GM19239 (cell line): Measurements from ENCODE around the gene TBX10.
"Not testable (repeated sequence)": the region's sequence is repeated elsewhere in the genome, so short reads cannot be mapped to it uniquely, and the experiment has no call there.

Experiments used
- DNase-seq: peaks from one replicate; pipeline ENCODE4 v3.0.0; 2011; ENCODE audit warnings: low spot score; ENCODE audit not compliant: insufficient read length
- FAIRE-seq: peaks from 2 replicates; lab custom pipeline; 2011; peaks lifted over from hg19 to GRCh38; lab: Jason Lieb, UNC

TBX10 gene

GRCh38 chr11:67639438-67639859 is at the start of gene TBX10:
TSS of gene TBX10 (minus strand) at chr11:67639763. CDS start at chr11:67639472, 291 bp downstream.
- FAIRE-seq (no peak), DNase-seq (no peak)

- FAIRE-seq (no peak), DNase-seq (no peak)
Measured at GRCh38 chr11:67689178-67689577, 49.6 kb upstream of the TBX10 start.

DNA sequence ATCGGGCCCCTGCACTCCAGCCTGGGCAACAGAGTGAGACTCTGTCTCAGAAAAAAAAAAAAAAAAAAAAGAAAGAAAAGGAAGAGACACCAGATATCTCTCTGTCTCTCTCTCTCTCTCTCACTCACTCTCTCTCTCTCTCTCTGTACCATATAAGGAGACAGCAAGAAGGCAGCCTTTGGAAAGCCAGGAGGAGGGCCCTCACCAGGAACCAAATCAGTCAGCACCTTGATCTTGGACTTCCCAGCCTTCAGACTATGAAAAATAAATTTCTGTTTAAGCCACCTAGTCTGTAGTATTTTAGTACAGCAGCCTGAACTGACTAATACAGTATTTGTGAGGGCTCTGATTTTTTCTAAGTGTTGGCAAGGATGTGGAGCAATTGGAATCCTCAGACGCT is 48.4 kb upstream of the TBX10 start:
- DNase-seq (no peak), FAIRE-seq (no peak)

DNA sequence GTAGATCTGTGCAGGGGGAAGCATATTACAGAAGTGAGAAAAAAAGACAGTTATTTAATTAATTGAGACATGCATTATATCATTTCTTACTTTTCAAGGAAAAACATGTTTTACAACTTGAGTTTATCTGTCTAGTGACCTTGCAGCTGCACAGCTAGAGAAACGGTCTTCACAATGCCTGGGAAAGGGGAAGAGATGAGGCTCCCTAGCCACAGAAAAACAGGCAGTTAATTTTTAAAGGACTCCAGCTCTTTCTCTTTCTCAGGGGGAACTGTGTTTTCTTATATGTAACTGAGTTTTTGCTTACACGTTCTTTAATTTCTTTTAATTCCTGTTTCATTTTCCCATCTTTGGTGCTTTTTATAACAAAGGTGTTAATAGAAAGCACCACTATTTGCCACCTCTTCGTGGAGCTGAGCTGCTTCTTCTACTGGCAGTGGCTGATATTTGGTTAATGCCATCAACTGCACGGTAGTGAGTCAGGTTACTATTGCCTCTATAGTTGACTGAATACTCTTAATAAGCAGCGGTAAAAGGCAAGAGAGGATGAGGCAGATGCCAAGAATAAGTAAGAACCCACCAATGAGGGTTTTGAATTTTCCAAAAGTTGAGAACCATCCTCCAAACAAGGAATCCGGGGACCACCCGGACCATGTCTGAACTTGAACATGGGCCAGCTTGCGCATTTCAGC is 46.2 kb upstream of the TBX10 start:
- DNase-seq, result not testable (repeated sequence)
- peak; percentile 54 for FAIRE-seq

DNA sequence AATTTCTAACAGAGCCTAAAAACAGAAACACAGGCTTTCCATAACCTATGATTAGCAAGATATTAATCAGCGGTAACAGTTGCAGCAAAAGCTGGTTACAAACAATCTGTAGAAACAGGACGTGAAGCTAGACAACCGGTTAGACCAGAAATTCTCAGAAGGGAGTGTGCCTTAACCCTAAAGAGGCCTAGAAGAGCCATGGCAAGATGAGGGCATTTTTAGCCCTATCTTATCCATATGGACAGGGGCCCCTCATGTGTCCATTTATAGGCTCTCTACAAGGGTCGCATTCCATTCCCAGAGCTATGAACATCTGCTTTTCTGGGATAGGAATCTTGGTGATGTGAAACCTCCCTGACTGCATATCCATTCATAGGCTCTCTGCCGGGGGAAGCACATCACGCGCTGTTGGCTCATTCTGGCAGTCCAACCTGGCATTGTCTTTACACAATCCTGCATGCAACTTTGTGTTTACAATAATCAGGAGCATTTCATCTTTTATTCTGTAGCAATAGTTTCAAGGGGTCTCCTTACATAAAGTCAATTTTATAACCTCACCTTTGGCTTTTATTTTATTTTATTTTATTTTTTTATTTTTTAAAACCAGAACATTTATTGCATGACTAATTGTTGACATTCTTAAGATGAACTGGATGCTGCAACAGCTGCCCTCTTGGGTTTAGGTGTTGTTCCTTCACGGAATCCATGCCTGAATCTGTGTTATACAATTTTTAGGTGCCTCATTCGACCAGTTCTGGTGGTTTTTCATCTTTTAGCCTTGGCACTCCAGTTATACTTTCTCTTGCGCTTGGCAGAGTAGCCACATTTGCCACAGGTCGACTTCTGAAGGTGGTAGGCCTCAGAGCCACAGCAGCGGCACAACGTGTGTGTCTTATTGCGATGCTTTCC is 42.8 kb upstream of the TBX10 start:
- FAIRE-seq, DNase-seq: not testable (repeated sequence)

GRCh38 chr11:67680696-67681470 is 41.3 kb upstream of the TBX10 start:
- no peak for FAIRE-seq
- no peak for DNase-seq

DNA sequence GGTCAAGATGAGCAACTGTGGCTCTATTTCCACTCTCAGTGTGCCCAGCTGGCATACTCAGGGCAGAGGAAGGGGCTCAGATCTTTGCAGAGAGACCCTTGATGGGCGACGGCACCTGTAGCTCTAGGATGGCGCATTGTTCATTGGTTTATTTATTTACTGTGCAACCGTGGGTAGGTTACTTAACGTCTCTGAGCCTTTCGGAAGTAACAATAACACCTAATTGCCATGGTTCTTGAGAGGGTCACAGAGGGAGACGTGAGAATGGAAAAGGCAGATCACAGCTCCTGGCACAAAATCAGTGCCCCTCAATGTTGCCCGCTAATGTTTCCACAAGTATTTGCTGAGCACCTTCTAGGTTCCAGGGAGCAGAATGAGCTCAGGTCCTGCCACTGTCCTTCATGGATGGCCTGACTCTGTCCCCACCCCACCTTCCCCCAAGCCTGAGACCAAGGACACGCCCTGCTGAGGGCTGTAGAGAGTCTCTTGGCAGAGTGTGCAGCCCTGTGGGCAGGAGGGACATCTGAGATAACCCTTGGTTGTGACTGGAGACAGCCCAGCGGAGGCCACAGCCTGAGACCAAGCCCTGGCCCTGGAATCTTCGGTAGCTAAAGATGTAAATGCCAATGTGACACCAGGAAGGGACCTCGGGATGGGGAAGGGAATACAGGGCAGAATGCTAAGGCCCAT is 35.6 kb upstream of the TBX10 start:
- FAIRE-seq (no peak), DNase-seq (no peak)

GRCh38 chr11:67674442-67674871 is 34.9 kb upstream of the TBX10 start, which contains the start of gene ALDH3B2:
TSS of gene ALDH3B2 (minus strand) at chr11:67674623. CDS start at chr11:67666935, 7,688 bp downstream.
- DNase-seq (no peak), FAIRE-seq (no peak)

GRCh38 chr11:67673902-67674301 is 34.3 kb upstream of the TBX10 start:
- DNase-seq (no peak), FAIRE-seq (no peak)

DNA sequence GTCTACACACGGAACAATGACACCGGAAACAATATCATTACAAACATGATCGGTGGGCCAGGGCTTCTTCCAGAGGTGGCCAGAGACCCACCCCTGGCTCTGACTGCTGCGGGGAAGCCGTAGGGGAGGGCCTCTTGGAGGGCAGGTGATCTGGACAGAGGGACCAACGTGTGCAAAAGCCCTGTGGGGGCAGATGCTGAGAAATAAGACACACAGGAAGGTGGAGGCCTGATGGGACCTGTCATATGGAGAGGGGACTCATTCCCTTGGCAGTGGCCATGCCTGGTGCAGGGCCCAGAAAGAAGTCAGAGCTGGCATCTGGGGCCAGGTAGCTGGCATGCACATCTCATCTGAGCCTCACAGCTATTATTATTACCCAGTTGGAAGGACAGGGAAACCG is 33.8 kb upstream of the TBX10 start:
- DNase-seq, result no peak
- FAIRE-seq, result no peak

GRCh38 chr11:67671211-67671520 is 31.6 kb upstream of the TBX10 start:
- no peak for DNase-seq
- FAIRE-seq, result no peak

- DNase-seq (no peak), FAIRE-seq (no peak)
Measured at GRCh38 chr11:67670316-67671210, 31.0 kb upstream of the TBX10 start.

- FAIRE-seq (no peak), DNase-seq (no peak)
Measured at GRCh38 chr11:67668192-67668551, 28.6 kb upstream of the TBX10 start.

- DNase-seq, result no peak
- no peak for FAIRE-seq
Measured at GRCh38 chr11:67667490-67668191, 28.1 kb upstream of the TBX10 start.

- FAIRE-seq, result no peak
Measured at GRCh38 chr11:67666676-67667489, 27.3 kb upstream of the TBX10 start.

DNA sequence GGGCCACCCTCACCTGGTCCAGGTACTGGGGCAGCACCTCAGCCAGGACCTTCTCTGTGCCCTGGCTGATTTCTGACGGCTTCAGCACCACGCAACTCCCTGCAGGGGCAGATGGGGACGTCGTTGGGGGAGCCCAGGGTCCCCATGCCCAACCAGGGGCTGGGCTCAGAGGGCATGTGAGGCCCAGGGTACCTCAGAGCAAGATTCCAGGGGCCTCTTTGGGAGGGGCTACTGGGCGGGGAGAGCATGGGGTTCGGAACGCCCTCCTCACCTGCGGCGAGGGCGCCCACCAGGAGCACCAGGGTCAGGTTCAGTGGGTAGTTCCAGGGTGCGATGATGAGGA is 26.7 kb upstream of the TBX10 start:
- DNase-seq (no peak), FAIRE-seq (no peak)

More at GRCh38 chr11:67666676-67667489, 27.3 kb upstream of the TBX10 start:
- no peak for DNase-seq

GRCh38 chr11:67665541-67666302 is 26.2 kb upstream of the TBX10 start:
- DNase-seq (no peak), FAIRE-seq (no peak)
